Muscle of leg (tissue), 11 donors: ENCODE data around the gene PGRMC1. TPM values are rescaled to one million over a fixed set of nuclear protein-coding genes. Genes with fewer than 3 reads are reported as not detected.
A peak's percentile ranks its signal among the peaks of the same experiment; 100 is the strongest.

Experiments
- DNase-seq: peaks from one replicate; pipeline ENCODE4 v3.0.0; 2013
- H3K27ac ChIP-seq: one replicate; pipeline ENCODE4 v1.5.1; 2013; ENCODE audit warnings: mild to moderate bottlenecking, low read length, control low read depth
- H3K27me3 ChIP-seq: one replicate; pipeline ENCODE4 v1.6.1; 2013; ENCODE audit warnings: low read length; ENCODE audit not compliant: control insufficient read depth, insufficient read depth
- H3K36me3 ChIP-seq: one replicate; pipeline ENCODE4 v1.6.1; 2013; ENCODE audit warnings: low read length; ENCODE audit not compliant: control insufficient read depth, insufficient read depth
- H3K4me1 ChIP-seq: one replicate; pipeline ENCODE4 v1.6.1; 2013; ENCODE audit warnings: low read length; ENCODE audit not compliant: control insufficient read depth, insufficient read depth
- H3K4me3 ChIP-seq: one replicate; pipeline ENCODE4 v1.5.1; 2013; ENCODE audit warnings: low read length, control low read depth
- H3K9me3 ChIP-seq: replicated peaks from 2 replicates; pipeline ENCODE4 v1.6.1; 2013; ENCODE audit warnings: low read depth, low read length; ENCODE audit not compliant: control insufficient read depth
- WGBS: methylation state at CpG from one replicate; pipeline ENCODE4 v1.1.5; 2013; ENCODE audit warnings: missing lambda C conversion rate; ENCODE audit not compliant: insufficient coverage; 5-methylcytosine and 5-hydroxymethylcytosine counted together
- polyA plus RNA-seq, 8 donors: library from polyadenylated mRNA; unstranded; fragments of 120-200 nt; gene quantifications; one replicate each; pipeline versions ENCODE4 v1.2.1 to v1.2.3, GENCODE V29; 2013; ENCODE audit warnings: inconsistent platforms in 1 of 8, low replicate concordance in 1 of 8; ENCODE audit not compliant: insufficient read length in 8 of 8, insufficient read depth in 1 of 8
- total RNA-seq: library from RNA; stranded (reverse); fragments of 120-200 nt; gene quantifications from one replicate; pipeline ENCODE4 v1.2.4, GENCODE V29; 2013

Gene PGRMC1
- total and polyA plus RNA-seq, 9 donors = 86.7 to 148 (median 101) TPM

DNA sequence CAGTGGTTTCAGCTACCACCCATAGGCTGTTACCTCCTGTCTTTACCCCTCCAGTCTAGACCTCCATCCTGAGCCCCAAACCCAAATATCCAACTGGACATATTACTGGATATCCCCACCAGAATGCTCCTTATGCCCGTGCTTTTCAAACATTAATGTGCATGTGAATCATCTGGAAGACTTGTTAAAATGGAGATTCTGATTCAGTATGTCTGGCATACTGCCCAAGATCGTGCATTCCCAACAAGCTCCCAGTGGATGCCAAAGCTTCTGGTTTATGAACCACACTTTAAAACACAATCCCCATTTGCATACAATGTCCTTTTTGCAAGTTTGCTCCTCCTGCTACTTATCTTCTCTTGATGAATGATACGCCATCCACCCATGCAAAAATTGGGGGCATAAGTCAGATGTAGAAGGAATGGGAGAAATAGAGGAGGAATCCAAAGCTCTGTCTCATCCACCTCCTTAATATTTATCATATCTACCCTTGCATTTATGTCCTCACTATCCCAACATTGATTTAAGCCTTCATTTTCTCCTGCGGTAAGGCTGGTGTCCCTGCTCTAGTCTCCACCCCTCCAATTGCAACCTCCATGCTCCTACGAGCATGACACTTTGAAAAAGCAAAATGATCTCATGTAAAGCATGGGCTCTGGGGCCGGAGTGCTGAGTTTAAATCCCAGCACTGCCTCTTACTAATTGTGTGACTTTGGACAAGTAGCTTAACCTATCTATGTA, 7.4 kb upstream of the PGRMC1 start:
- Histone ChIP-seq H3K9me3 (no peaks in the 10 kb centered on the region), H3K36me3 (no peaks in the 10 kb centered on the region), H3K27me3 (peaks cover 5% of the 10 kb centered on the region), H3K4me1 (peaks cover 3% of the 10 kb centered on the region), H3K27ac (no peak overlapping the region), H3K4me3 (no peak overlapping the region)
- WGBS = 88% methylated on average over 1 of the region's 6 CpGs
- peak; percentile 45 for DNase-seq

GRCh38 chrX:119229253-119229615, 6.9 kb upstream of the PGRMC1 start:
- Histone ChIP-seq H3K4me1 (peaks cover 3% of the 10 kb centered on the region), H3K9me3 (no peaks in the 10 kb centered on the region), H3K27me3 (peaks cover 7% of the 10 kb centered on the region), H3K27ac (no peak overlapping the region), H3K4me3 (no peak overlapping the region), H3K36me3 (no peaks in the 10 kb centered on the region)
- DNase-seq = no peak

DNA sequence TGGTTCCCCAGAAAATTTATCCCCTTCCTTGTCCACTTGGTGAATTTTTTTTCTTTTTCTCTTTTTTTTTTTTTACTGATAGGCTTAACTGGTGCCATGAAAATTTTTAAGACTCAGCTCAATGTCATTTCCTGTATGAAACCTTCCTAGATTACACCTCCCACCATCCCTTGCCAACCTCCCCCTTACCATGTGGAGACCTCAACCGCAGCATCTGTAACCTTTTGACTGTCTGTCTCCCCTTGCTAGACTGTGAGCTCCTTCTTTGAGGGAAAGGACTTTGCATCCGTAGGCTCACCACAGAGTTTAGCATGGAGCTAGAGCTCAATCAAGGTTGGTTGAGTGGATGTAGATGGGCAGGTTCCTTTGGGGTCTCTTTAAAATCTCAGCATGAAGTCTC, 5.2 kb upstream of the PGRMC1 start:
- Histone ChIP-seq H3K4me3 (no peak overlapping the region), H3K27me3 (peaks cover 13% of the 10 kb centered on the region), H3K4me1 (peaks cover 12% of the 10 kb centered on the region), H3K36me3 (no peaks in the 10 kb centered on the region), H3K9me3 (no peaks in the 10 kb centered on the region), H3K27ac (no peak overlapping the region)
- no peak for DNase-seq
- whole genome bisulfite sequencing = no CpG with 5 or more reads among the region's 2 CpGs

DNA sequence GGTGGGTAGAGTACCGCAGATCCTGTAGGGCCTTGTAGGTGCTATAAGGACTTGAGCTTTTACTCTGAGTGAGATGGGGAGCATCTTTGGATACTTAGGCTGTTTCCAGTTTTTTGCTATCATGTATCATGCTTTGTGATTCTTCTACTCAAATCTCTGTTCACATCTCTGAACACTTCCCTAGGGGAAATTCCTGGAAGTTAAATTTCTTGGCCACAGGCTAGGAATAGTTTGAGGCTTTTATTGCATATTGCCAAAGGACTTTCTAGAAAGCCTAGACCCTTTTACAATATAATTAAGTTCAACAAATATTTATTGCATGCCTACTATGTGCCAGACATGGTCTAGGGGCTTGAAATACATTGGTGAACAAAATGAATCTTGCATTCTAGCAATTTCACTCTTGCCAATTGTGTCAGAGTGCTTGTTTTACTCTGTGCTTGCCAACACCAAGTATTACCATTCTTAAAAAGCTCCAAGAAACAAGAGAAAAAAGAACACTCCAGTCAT, 4.1 kb upstream of the PGRMC1 start:
- Histone ChIP-seq H3K9me3 (no peaks in the 10 kb centered on the region), H3K27me3 (peaks cover 11% of the 10 kb centered on the region), H3K4me1 (peaks cover 12% of the 10 kb centered on the region), H3K4me3 (no peak overlapping the region), H3K36me3 (no peaks in the 10 kb centered on the region), H3K27ac (peak overlapping the region; percentile 59)
- WGBS = no CpG with 5 or more reads among the region's 1 CpG
- DNase-seq = peak; percentile 74

- H3K27me3 ChIP-seq = peaks cover 14% of the 10 kb centered on the region
These were observed 1.0 kb upstream of the PGRMC1 start for GRCh38 chrX:119235051-119235511.

DNA sequence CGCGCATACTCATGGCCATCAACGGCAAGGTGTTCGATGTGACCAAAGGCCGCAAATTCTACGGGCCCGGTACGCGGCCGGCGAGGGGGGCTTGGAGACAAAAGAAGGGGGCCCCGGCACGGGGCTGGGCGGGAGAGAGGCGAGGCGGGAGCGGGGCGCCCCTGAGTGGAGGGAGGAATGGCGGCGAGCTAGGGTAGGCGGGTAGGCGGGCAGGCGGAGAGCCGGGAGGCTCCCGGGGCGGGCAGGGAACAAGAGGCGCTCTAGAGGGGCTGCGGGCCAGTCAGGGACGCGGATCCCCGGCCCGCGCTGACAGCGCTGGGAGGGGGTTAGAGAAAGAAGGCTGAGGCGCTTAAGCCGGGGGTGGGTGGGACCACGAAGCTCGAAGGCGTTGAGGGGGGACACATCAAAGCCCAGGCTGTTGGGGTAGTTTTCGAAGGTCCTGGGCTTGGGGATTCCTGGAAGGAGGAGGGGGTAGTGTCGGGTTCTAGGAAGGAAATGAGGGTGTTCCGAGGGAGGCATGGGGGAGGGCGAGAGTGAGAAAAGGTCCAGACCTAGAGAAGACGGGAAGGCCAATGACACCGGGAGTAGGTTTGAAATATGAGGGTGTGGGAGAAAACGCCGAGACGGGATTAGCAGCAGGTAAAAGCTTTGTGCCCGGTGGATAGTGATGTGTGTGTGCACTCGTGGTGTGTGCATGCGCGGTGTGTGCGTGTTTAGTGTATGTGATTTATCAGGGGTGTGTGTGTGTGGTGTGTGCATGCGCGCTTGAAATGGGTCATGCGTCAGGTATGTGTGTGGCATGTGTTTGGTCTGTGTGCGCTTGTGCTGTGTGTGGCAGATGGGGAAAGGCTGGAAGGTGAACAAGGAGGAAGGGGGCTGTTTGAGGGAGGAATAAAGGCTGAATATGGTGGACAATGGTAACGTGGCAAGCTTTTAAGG, 807 bp downstream of the PGRMC1 start:
- Histone ChIP-seq H3K4me1 (peaks cover 8% of the 10 kb centered on the region), H3K27ac (peak overlapping the region; percentile 87), H3K4me3 (peak overlapping the region; percentile 76), H3K9me3 (no peaks in the 10 kb centered on the region), H3K36me3 (peaks cover 6% of the 10 kb centered on the region), H3K27me3 (peaks cover 14% of the 10 kb centered on the region)
- peak; percentile 60 for DNase-seq
- WGBS = 34% methylated on average over 58 of the region's 58 CpGs

More at GRCh38 chrX:119235051-119235511, 1.0 kb upstream of the PGRMC1 start:
- peak; percentile 90 for DNase-seq
- Histone ChIP-seq H3K4me1 (peaks cover 10% of the 10 kb centered on the region), H3K9me3 (no peaks in the 10 kb centered on the region), H3K36me3 (no peaks in the 10 kb centered on the region), H3K4me3 (peak overlapping the region; percentile 76), H3K27ac (peak overlapping the region; percentile 93)
- WGBS = 40% methylated on average over 3 of the region's 8 CpGs

DNA sequence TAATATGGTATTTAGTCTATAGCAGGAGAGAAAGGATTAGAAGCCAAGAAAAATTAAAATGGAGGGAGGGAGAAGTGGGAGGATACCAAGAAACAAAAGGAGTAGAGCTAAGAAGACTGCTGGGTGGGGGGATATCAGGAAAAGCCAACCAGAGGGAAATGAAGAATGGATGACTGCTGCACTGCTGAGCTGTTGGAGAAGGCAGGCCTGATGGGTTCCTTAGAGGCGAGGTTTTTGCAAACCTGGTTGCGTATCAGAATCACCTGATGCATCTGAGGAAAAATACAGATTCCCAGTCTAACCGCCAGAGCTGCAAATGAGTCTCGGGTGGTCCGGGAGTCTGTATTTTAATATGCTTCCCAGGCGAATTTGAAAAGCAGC, 1.5 kb downstream of the PGRMC1 start:
- whole genome bisulfite sequencing = 56% methylated on average over 3 of the region's 6 CpGs
- peaks cover 9% of the 10 kb centered on the region for H3K36me3 ChIP-seq
- H3K27me3 ChIP-seq = peaks cover 16% of the 10 kb centered on the region
- no peaks in the 10 kb centered on the region for H3K9me3 ChIP-seq
- peak overlapping the region; percentile 87 for H3K27ac ChIP-seq
- peaks cover 8% of the 10 kb centered on the region for H3K4me1 ChIP-seq
- H3K4me3 ChIP-seq = peak overlapping the region; percentile 76
- DNase-seq = peak; percentile 32

- 50% methylated on average over 2 of the region's 3 CpGs for WGBS
- Histone ChIP-seq H3K9me3 (no peaks in the 10 kb centered on the region), H3K27me3 (peaks cover 16% of the 10 kb centered on the region), H3K36me3 (peaks cover 9% of the 10 kb centered on the region), H3K4me1 (peaks cover 8% of the 10 kb centered on the region), H3K27ac (no peak overlapping the region), H3K4me3 (no peak overlapping the region)
- no peak for DNase-seq
These were observed 2.5 kb downstream of the PGRMC1 start for GRCh38 chrX:119238557-119238956.

DNA sequence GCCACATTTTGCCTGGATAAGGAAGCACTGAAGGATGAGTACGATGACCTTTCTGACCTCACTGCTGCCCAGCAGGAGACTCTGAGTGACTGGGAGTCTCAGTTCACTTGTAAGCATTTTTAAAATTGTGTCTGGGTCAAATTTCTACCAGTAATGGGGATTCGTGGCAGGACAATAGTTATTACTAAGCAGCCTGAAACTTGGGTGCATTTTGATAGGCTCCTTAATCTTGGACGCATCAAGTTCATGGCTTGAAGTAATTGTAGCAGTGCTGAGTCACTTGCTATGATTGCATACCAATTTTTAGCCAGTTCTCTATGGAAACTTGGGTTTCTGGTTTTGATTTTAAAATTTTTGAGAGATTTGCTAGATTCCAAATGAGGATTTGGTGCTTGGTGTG, 4.3 kb downstream of the PGRMC1 start:
- Histone ChIP-seq H3K9me3 (no peaks in the 10 kb centered on the region), H3K27ac (no peak overlapping the region), H3K36me3 (peaks cover 13% of the 10 kb centered on the region), H3K4me1 (peaks cover 4% of the 10 kb centered on the region), H3K27me3 (peaks cover 10% of the 10 kb centered on the region), H3K4me3 (no peak overlapping the region)
- DNase-seq = peak; percentile 50
- WGBS = 47% methylated on average over 3 of the region's 3 CpGs

DNA sequence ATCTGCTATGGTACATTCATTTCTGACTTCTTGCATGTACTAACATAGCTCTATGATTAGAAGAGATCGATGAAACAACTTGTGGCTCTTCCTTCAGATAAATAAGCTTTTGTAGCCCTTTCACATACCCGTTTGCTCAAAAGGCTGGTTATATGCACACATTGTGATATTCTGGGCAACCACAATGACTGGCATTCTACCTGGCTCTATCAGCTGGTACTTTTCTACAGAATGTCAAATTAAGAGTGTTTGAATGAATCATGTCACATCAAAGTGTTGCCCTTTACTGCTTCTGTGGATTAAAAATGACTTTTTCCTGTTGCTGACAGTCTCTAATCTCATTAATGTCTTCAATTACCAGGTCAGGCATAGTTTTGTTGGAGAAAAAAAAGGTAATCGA, 11.6 kb downstream of the PGRMC1 start:
- no peaks in the 10 kb centered on the region for H3K4me1 ChIP-seq
- H3K27ac ChIP-seq = no peak overlapping the region
- DNase-seq = no peak
- H3K27me3 ChIP-seq = peaks cover 7% of the 10 kb centered on the region
- no peaks in the 10 kb centered on the region for H3K9me3 ChIP-seq
- no peak overlapping the region for H3K4me3 ChIP-seq
- H3K36me3 ChIP-seq = peaks cover 4% of the 10 kb centered on the region
- no CpG with 5 or more reads among the region's 3 CpGs for WGBS
